ENCODE results near the gene ACD.

Gene ACD

GRCh38 chr16:67669499-67670101 is 9.5 kb upstream of the ACD start:
- Histone ChIP-seq H3K27ac (ENCODE audit: extremely low read depth, low read depth, low read length) (no peak overlapping the region), H3K4me1 (ENCODE audit: control insufficient read depth, insufficient read depth, low read length) (0 out of 2 replicates have a peak, but pooled peaks cover 3% of the 10 kb centered on the region), H3K9me3 (ENCODE audit: control insufficient read depth, insufficient read depth, low read depth, low read length) (no peaks in the 10 kb centered on the region), H3K36me3 (ENCODE audit: control insufficient read depth in 2 of 2, insufficient read depth in 1 of 2, low read length in 2 of 2) (peaks cover 0 to 9% of the 10 kb centered on the region in 2 experiments; a peak in 1 of 3 replicates), H3K4me3 (ENCODE audit: low read depth, low read length) (no peak overlapping the region)
- CTCF ChIA-PET = interaction anchor here (0.6 to 3.0 kb wide), 6 partner anchors 10 to 266 kb away, joined by 3 to 17 read pairs (median 4); partner anchors contain the start of genes ACD and GFOD2
- POLR2A ChIA-PET = no interaction called here
- TF ChIP-seq ZNF223 (tag by site-specific recombination; IDR thresholded peaks at IDR 0.05) (no peak), SP2 (tag by site-specific recombination; IDR thresholded peaks at IDR 0.05) (no peak), ZNF341 (tag by site-specific recombination; IDR thresholded peaks at IDR 0.05; ENCODE audit: low read depth) (no peak)

- Histone ChIP-seq H3K27ac (ENCODE audit: extremely low read depth, low read depth, low read length) (no peak overlapping the region), H3K9me3 (ENCODE audit: control insufficient read depth, insufficient read depth, low read depth, low read length) (no peaks in the 10 kb centered on the region), H3K4me3 (ENCODE audit: low read depth, low read length) (no peak overlapping the region), H3K36me3 (ENCODE audit: control insufficient read depth in 2 of 2, insufficient read depth in 1 of 2, low read length in 2 of 2) (peaks cover 0 to 18% of the 10 kb centered on the region in 2 experiments; a peak in 1 of 3 replicates), H3K4me1 (ENCODE audit: control insufficient read depth, insufficient read depth, low read length) (0 out of 2 replicates have a peak, but pooled peaks cover 3% of the 10 kb centered on the region)
- POLR2A ChIA-PET = no interaction called here
- CTCF ChIA-PET = interaction anchor here (0.6 to 3.0 kb wide), 9 partner anchors 11 to 273 kb away, joined by 3 to 19 read pairs (median 3); partner anchors contain the start of gene GFOD2
- TF ChIP-seq ZNF555 (tag by site-specific recombination; conservative IDR thresholded peaks at IDR 0.05) (no peak), ZNF302 (tag by site-specific recombination; IDR thresholded peaks at IDR 0.05; ENCODE audit: low read depth) (no peak), ZNF133 (tag by site-specific recombination; IDR thresholded peaks at IDR 0.05) (no peak), ZNF221 (tag by site-specific recombination; IDR thresholded peaks at IDR 0.05; ENCODE audit: borderline replicate concordance) (no peak), EGR2 (tag by site-specific recombination; IDR thresholded peaks at IDR 0.05; ENCODE audit: low read depth) (no peak), ZNF501 (tag by site-specific recombination; IDR thresholded peaks at IDR 0.05) (no peak), ZFHX2 (tag by site-specific recombination; conservative IDR thresholded peaks at IDR 0.05) (no peak), ZNF561 (tag by site-specific recombination; IDR thresholded peaks at IDR 0.05; ENCODE audit: borderline replicate concordance) (no peak), ZNF211 (tag by site-specific recombination; IDR thresholded peaks at IDR 0.05; ENCODE audit: low read depth) (no peak), ZNF837 (tag by site-specific recombination; IDR thresholded peaks at IDR 0.05) (no peak), MZF1 (tag by site-specific recombination; IDR thresholded peaks at IDR 0.05; ENCODE audit: borderline replicate concordance) (no peak), ZNF830 (tag by site-specific recombination; IDR thresholded peaks at IDR 0.05; ENCODE audit: low read depth) (no peak), HOXC10 (CRISPR knock-in tag; IDR thresholded peaks at IDR 0.05) (no peak), PRDM6 (tag by site-specific recombination; IDR thresholded peaks at IDR 0.05) (no peak), ZFP3 (tag by site-specific recombination; IDR thresholded peaks at IDR 0.05; ENCODE audit: low read depth) (no peak), ZNF132 (tag by site-specific recombination; IDR thresholded peaks at IDR 0.05; ENCODE audit: borderline replicate concordance) (no peak), ZNF19 (tag by site-specific recombination; IDR thresholded peaks at IDR 0.05; ENCODE audit: low read depth) (no peak), ZBTB6 (tag by site-specific recombination; IDR thresholded peaks at IDR 0.05) (no peak), ZNF639 (tag by site-specific recombination; IDR thresholded peaks at IDR 0.05) (no peak)
Observed at GRCh38 chr16:67668495-67669157, 8.6 kb upstream of the ACD start.

Data from HEK293 (cell line).